ENCODE data around the gene FGGY.
"Not testable (repeated sequence)": the region's sequence is repeated elsewhere in the genome, so short reads cannot be mapped to it uniquely, and the experiment has no call there.

Gene FGGY

GRCh38 chr1:59455206-59455605, 158.3 kb downstream of the FGGY start:
- Histone ChIP-seq H3K27ac (no peak overlapping the region), H3K4me3 (no peak overlapping the region)

GRCh38 chr1:59457786-59458185, 160.9 kb downstream of the FGGY start:
- no peak overlapping the region for H3K4me3 ChIP-seq
- H3K27ac ChIP-seq: no peak overlapping the region

- no peak overlapping the region for H3K4me3 ChIP-seq
- H3K27ac ChIP-seq: no peak overlapping the region
Observed at GRCh38 chr1:59458884-59459283, 162.0 kb downstream of the FGGY start.

DNA sequence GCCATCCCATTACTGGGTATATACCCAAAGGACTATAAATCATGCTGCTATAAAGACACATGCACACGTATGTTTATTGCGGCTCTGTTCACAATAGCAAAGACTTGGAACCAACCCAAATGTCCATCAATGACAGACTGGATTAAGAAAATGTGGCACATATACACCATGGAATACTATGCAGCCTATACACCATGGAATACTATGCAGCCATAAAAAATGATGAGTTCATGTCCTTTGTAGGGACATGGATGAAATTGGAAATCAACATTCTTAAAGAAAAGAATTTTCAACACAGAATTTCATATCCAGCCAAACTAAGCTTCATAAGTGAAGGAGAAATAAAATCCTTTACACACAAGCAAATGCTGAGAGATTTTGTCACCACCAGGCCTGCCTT, 166.0 kb downstream of the FGGY start:
- H3K27ac ChIP-seq, H3K4me3 ChIP-seq: not testable (repeated sequence)

GRCh38 chr1:59465478-59465877, 168.6 kb downstream of the FGGY start:
- not testable (repeated sequence) for H3K27ac ChIP-seq, H3K4me3 ChIP-seq

- no peak overlapping the region for H3K27ac ChIP-seq
- no peak overlapping the region for H3K4me3 ChIP-seq
Observed at GRCh38 chr1:59468828-59469428, 172.0 kb downstream of the FGGY start.

- not testable (repeated sequence) for H3K4me3 ChIP-seq, H3K27ac ChIP-seq
Observed at GRCh38 chr1:59471991-59472570, 175.2 kb downstream of the FGGY start.

DNA sequence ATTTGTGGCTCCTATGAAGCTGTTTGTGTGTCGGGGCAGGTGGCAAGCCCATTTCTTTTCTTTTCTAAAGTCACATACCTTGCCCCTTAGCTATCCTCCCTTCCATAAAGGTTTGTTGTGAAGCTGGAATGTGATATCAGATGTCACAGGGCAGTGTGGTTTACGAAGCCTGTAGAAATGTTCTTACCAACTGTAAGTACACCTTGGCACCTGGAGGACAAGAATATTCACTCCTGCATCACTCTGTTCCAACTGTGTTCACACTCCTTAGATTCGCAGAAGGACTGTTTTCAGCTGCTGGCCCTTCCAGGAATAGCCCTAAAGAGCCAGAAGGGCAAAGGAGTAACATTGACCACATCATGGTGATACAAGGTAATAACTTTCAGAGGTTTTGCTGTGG, 176.9 kb downstream of the FGGY start:
- Histone ChIP-seq H3K27ac (no peak overlapping the region), H3K4me3 (no peak overlapping the region)

- H3K4me3 ChIP-seq: no peak overlapping the region
Observed at GRCh38 chr1:59474496-59474895, 177.6 kb downstream of the FGGY start.

GRCh38 chr1:59475737-59476136, 178.8 kb downstream of the FGGY start:
- H3K4me3 ChIP-seq: no peak overlapping the region
- H3K27ac ChIP-seq: no peak overlapping the region

More at GRCh38 chr1:59474496-59474895, 177.6 kb downstream of the FGGY start:
- H3K27ac ChIP-seq: no peak overlapping the region

GRCh38 chr1:59477286-59477685, 180.4 kb downstream of the FGGY start:
- no peak overlapping the region for H3K4me3 ChIP-seq

DNA sequence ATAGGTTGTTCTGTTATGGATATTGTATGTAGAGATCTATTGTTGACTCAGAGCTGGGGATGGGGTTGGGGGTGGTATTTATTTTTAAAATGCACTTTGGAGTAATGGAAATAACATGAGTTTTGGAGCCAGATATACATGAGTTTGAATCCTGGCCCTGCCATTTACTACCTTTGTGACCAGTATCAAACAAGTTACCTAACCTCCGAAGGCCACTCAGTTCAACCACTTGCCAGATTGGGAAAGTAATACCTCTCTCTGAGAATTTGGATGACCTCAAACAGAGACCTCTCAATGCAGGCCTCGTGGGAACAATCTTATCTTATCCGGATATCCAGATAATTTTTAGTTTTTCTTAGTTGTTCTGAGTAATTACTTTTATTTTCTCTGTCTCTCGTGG, 181.0 kb downstream of the FGGY start:
- Histone ChIP-seq H3K27ac (no peak overlapping the region), H3K4me3 (no peak overlapping the region)

More at GRCh38 chr1:59477286-59477685, 180.4 kb downstream of the FGGY start:
- peak overlapping the region in 2 of 21 experiments; percentile 23 to 40 for H3K27ac ChIP-seq

DNA sequence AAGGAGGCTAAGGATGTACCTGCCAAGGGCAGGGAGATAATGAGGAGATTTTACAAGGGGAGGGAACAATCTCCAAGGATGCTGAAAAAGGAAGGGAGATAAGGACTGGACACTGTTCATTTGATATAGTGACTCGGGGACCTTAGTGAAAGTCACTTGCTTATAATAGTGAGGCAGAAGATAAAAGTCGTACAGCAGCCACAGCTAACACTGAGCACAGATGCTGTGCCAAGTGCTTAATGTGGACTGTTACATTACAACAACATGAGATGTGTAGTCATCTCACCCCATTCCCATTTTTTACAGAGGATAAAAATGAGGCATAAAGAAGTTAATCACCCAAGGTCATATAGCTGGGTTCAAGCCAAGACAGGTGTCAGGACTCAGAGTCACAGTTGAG, 181.9 kb downstream of the FGGY start:
- Histone ChIP-seq H3K4me3 (no peak overlapping the region), H3K27ac (no peak overlapping the region)

DNA sequence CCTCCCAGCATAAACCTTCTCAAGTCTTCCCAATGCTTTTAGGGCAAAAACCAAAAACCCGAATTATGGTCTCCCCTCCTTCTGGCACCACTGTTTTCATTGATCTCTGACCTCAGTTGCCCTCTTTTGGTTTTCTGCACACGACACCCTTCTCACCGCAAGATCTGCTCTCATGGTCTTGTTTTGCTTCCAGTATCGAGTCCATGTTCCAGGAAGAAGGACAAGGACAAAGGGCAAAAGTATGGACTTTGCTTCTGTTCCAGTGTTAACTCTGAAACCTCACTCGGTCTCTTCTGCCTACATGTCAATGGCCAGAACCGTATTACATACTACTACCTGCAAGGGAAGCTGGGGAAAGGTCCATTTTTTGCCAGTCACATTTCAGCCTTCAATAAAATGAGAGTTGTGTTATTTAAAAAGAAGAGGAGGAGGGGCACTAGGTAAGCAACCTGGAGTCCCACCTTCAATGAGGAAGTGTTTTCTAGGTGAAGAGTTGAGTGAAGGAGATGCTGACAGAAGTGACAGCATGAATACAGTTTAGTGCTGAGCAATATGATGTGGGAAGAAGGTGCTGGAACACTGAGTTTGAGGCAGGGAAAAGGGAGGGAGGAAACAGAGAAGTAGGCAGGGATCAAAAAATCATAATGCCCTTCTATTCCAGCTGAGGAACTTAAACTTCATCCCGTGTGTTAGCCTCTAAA, 183.4 kb downstream of the FGGY start:
- no peak overlapping the region for H3K27ac ChIP-seq
- no peak overlapping the region for H3K4me3 ChIP-seq

DNA sequence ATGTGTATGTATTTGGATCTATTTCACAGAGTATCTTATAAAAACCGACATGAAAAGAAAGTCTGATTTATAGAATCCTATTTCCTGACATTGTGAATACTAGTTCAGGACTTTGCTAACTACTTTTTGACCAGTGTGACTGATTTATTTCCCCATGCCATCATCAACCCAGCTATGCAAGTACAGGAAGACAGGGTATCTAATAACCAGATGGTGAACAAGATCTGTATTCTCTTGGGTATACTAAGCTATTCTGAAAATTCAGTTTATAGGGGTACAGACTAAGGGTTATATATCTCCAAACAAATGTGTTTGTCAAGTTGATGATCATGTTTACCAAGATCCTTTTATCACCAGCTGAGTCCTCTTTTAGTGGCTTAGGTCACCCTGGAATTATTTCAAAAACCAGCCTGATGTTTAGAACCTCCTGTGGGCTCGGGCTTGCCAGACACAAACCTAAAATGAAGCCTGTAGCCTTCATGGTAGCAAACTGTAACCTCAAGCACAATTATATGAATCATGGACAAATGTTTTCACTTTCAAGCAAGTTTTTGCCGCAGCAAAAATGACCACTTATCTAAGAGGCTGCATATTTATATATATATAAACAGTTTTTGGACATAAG, 185.1 kb downstream of the FGGY start:
- H3K27ac ChIP-seq: peak overlapping the region in 1 of 21 experiments; percentile 47
- H3K4me3 ChIP-seq: no peak overlapping the region

DNA sequence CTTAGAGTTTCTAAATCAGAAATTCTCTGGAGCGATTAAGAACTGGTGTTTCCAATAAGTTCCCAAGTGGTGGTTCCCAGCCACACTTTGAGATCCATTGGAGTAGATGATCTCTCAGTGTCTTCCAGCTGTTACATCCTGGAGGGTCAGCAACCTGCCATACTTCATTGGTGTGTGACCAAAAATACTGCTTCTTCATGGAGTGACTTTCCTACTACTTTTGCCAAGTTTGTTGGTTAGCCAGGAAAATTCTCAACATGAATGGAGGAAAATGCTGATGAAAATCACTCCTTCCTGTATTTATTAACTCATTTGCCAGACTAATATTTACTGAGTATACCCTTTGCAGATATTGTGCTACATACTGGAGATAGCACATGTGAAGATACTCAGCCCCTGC, 186.1 kb downstream of the FGGY start:
- Histone ChIP-seq H3K4me3 (no peak overlapping the region), H3K27ac (peak overlapping the region in 4 of 21 experiments; percentile 6 to 55 (median 43))

DNA sequence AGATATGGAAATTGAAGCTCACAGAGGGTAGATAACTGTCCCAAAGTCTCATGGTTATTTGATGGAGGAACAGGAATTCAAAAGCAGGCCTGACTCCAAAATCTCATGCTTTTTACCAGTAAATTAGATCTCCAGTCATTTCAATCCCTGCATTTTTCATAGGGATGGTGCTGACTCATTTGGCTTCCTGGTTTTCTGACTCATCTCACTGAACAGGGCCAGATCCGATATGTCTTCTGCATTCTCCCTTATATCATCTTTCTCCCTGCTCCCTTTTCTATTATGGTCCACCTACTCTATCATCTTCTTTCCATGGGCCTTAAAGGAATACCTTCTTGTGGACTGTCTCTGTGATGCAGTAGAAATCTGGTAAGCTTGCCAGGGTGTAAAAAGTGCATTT, 187.2 kb downstream of the FGGY start:
- H3K4me3 ChIP-seq: no peak overlapping the region
- H3K27ac ChIP-seq: peak overlapping the region in 5 of 21 experiments; percentile 8 to 55 (median 33)

- Histone ChIP-seq H3K4me3 (no peak overlapping the region), H3K27ac (no peak overlapping the region)
Observed at GRCh38 chr1:59485171-59485570, 188.3 kb downstream of the FGGY start.

- H3K27ac ChIP-seq: peak overlapping the region in 1 of 21 experiments; percentile 60
- H3K4me3 ChIP-seq: no peak overlapping the region
Observed at GRCh38 chr1:59485949-59486348, 189.1 kb downstream of the FGGY start.

GRCh38 chr1:59486615-59487014, 189.7 kb downstream of the FGGY start:
- Histone ChIP-seq H3K27ac (peak overlapping the region in 4 of 21 experiments; percentile 13 to 60 (median 20)), H3K4me3 (no peak overlapping the region)
